ENCODE results near the gene SAMHD1. TPM values are rescaled to one million over a fixed set of nuclear protein-coding genes. Genes with fewer than 3 reads are reported as not detected.
"Not testable (repeated sequence)": the region's sequence is repeated elsewhere in the genome, so short reads cannot be mapped to it uniquely, and the experiment has no call there.

The SAMHD1 gene
- total and polyA plus RNA-seq, 7 experiments from 2014 or later = 231 to 393 (median 271) TPM

GRCh38 chr20:36919715-36920333, 31.7 kb downstream of the SAMHD1 start:
- CTCF ChIA-PET = interaction anchor here (1.0 to 1.6 kb wide), 5 partner anchors 9 to 162 kb away, joined by 3 to 6 read pairs (median 4); no protein-coding TSS in a partner anchor
- H3K27ac ChIP-seq (ENCODE audit: low read depth, low read length) = peak overlapping the region; percentile 47
- H3K27ac Mint-ChIP-seq = peak overlapping the region; percentile 56 to 98 (median 75)

GRCh38 chr20:36917943-36918342, 33.6 kb downstream of the SAMHD1 start:
- Histone ChIP-seq H3K27me3 (ENCODE audit: control insufficient read depth in 2 of 2, insufficient read depth in 2 of 2, low read length in 2 of 2) (no peaks in the 10 kb centered on the region), H3K4me1 (ENCODE audit: control insufficient read depth in 2 of 2, insufficient read depth in 2 of 2, low read length in 2 of 2) (peaks cover 0 to 19% of the 10 kb centered on the region in 2 donors), H3K27ac (ENCODE audit: low read depth, low read length) (no peak overlapping the region), H3K36me3 (ENCODE audit: control insufficient read depth in 2 of 3, insufficient read depth in 3 of 3, low read length in 3 of 3) (peaks cover 38 to 81% (median 41%) of the 10 kb centered on the region in 3 experiments), H3K4me3 (ENCODE audit: low read length) (no peak overlapping the region), H3K9me3 (ENCODE audit: control insufficient read depth in 2 of 3, low read length in 3 of 3) (no peaks in the 10 kb centered on the region)
- H3K4me1 Mint-ChIP-seq = peaks cover 0 to 29% (median 13%) of the 10 kb centered on the region in 7 donors
- CTCF ChIA-PET = interaction anchor here (1.1 to 1.8 kb wide), 2 partner anchors 10 to 31 kb away, joined by 5 to 6 read pairs; no protein-coding TSS in a partner anchor
- H3K27me3 Mint-ChIP-seq = no peaks in the 10 kb centered on the region
- POLR2A ChIA-PET = interaction anchor here (0.6 to 0.7 kb wide), 2 partner anchors 15 to 132 kb away, joined by 3 to 4 read pairs; no protein-coding TSS in a partner anchor
- no peak overlapping the region for H3K4me3 Mint-ChIP-seq
- intact Hi-C loops (cut with micrococcal nuclease) = no loop called here
- DNase-seq (no peak), ATAC-seq (no peak)
- H3K9me3 Mint-ChIP-seq = no peaks in the 10 kb centered on the region
- H3K27ac Mint-ChIP-seq = no peak overlapping the region
- H3K36me3 Mint-ChIP-seq = peaks cover 0 to 36% (median 18%) of the 10 kb centered on the region in 5 donors

More at GRCh38 chr20:36919715-36920333, 31.7 kb downstream of the SAMHD1 start:
- Histone ChIP-seq H3K27me3 (ENCODE audit: control insufficient read depth in 2 of 2, insufficient read depth in 2 of 2, low read length in 2 of 2) (no peaks in the 10 kb centered on the region), H3K36me3 (ENCODE audit: control insufficient read depth in 2 of 3, insufficient read depth in 3 of 3, low read length in 3 of 3) (peaks cover 32 to 83% (median 40%) of the 10 kb centered on the region in 3 experiments), H3K9me3 (ENCODE audit: control insufficient read depth in 2 of 3, low read length in 3 of 3) (no peaks in the 10 kb centered on the region), H3K4me1 (ENCODE audit: control insufficient read depth in 2 of 2, insufficient read depth in 2 of 2, low read length in 2 of 2) (peaks cover 0 to 30% of the 10 kb centered on the region in 2 donors), H3K4me3 (ENCODE audit: low read length) (no peak overlapping the region)
- H3K36me3 Mint-ChIP-seq = peaks cover 0 to 35% (median 16%) of the 10 kb centered on the region in 5 donors
- ATAC-seq (peak; percentile 90), DNase-seq (peak in 7 of 9 donors; percentile 43 to 73 (median 67))
- POLR2A ChIA-PET = interaction anchor here (0.6 to 5.7 kb wide), 12 partner anchors 9 to 162 kb away, joined by 3 to 37 read pairs (median 4); no protein-coding TSS in a partner anchor
- H3K4me3 Mint-ChIP-seq = peak overlapping the region in 5 of 10 donors; percentile 2 to 34 (median 26)
- peaks cover 15 to 44% (median 24%) of the 10 kb centered on the region in 7 donors for H3K4me1 Mint-ChIP-seq
- H3K27me3 Mint-ChIP-seq = no peaks in the 10 kb centered on the region
- intact Hi-C loops (cut with micrococcal nuclease) = loop anchor here in 1 of 2 donors (1.0 kb wide), 1 partner anchor 55 kb away; no protein-coding TSS in a partner anchor
- no peaks in the 10 kb centered on the region for H3K9me3 Mint-ChIP-seq

GRCh38 chr20:36917240-36917639, 34.3 kb downstream of the SAMHD1 start:
- no peak overlapping the region for H3K27ac ChIP-seq (ENCODE audit: low read depth, low read length)
- no peak overlapping the region for H3K4me3 ChIP-seq (ENCODE audit: low read length)
- no peaks in the 10 kb centered on the region for H3K9me3 Mint-ChIP-seq
- peaks cover 0 to 28% (median 14%) of the 10 kb centered on the region in 7 donors for H3K4me1 Mint-ChIP-seq
- H3K27me3 ChIP-seq (ENCODE audit: control insufficient read depth in 2 of 2, insufficient read depth in 2 of 2, low read length in 2 of 2) = no peaks in the 10 kb centered on the region
- H3K4me1 ChIP-seq (ENCODE audit: control insufficient read depth in 2 of 2, insufficient read depth in 2 of 2, low read length in 2 of 2) = peaks cover 0 to 16% of the 10 kb centered on the region in 2 donors
- ATAC-seq (no peak), DNase-seq (no peak)
- H3K27ac Mint-ChIP-seq = peak overlapping the region in 3 of 9 donors; percentile 32 to 49 (median 38)
- H3K27me3 Mint-ChIP-seq = no peaks in the 10 kb centered on the region
- intact Hi-C loops (cut with micrococcal nuclease) = no loop called here
- H3K36me3 ChIP-seq (ENCODE audit: control insufficient read depth in 2 of 3, insufficient read depth in 3 of 3, low read length in 3 of 3) = peaks cover 37 to 83% (median 41%) of the 10 kb centered on the region in 3 experiments
- ChIA-PET POLR2A (interaction anchor here (0.5 to 1.1 kb wide), 6 partner anchors 14 to 133 kb away, joined by 3 to 4 read pairs (median 3); no protein-coding TSS in a partner anchor), CTCF (interaction anchor here (0.9 to 1.8 kb wide), 2 partner anchors 10 to 19 kb away, joined by 3 to 6 read pairs; no protein-coding TSS in a partner anchor)
- no peaks in the 10 kb centered on the region for H3K9me3 ChIP-seq (ENCODE audit: control insufficient read depth in 2 of 3, low read length in 3 of 3)
- peaks cover 0 to 34% (median 18%) of the 10 kb centered on the region in 5 donors for H3K36me3 Mint-ChIP-seq
- no peak overlapping the region for H3K4me3 Mint-ChIP-seq

GRCh38 chr20:36916199-36916598, 35.3 kb downstream of the SAMHD1 start:
- no peak for ATAC-seq
- POLR2A ChIA-PET = no interaction called here
- intact Hi-C loops (cut with micrococcal nuclease) = no loop called here

GRCh38 chr20:36908603-36909002, 42.9 kb downstream of the SAMHD1 start:
- Mint-ChIP-seq H3K4me1 (peaks cover 13 to 29% (median 23%) of the 10 kb centered on the region in 7 donors), H3K27me3 (no peaks in the 10 kb centered on the region), H3K9me3 (no peaks in the 10 kb centered on the region), H3K27ac (peak overlapping the region in 1 of 9 donors; percentile 38), H3K36me3 (peaks cover 9 to 47% (median 30%) of the 10 kb centered on the region in 5 donors), H3K4me3 (no peak overlapping the region)
- CTCF ChIA-PET = no interaction called here
- H3K36me3 ChIP-seq (ENCODE audit: control insufficient read depth in 2 of 3, insufficient read depth in 3 of 3, low read length in 3 of 3) = peaks cover 33 to 87% (median 45%) of the 10 kb centered on the region in 3 experiments
- no peak overlapping the region for H3K27ac ChIP-seq (ENCODE audit: low read depth, low read length)
- H3K27me3 ChIP-seq (ENCODE audit: control insufficient read depth in 2 of 2, insufficient read depth in 2 of 2, low read length in 2 of 2) = no peaks in the 10 kb centered on the region
- intact Hi-C loops (cut with micrococcal nuclease) = no loop called here
- DNase-seq = no peak
- H3K4me1 ChIP-seq (ENCODE audit: control insufficient read depth in 2 of 2, insufficient read depth in 2 of 2, low read length in 2 of 2) = peaks cover 0 to 11% of the 10 kb centered on the region in 2 donors
- no peak for ATAC-seq
- no peaks in the 10 kb centered on the region for H3K9me3 ChIP-seq (ENCODE audit: control insufficient read depth in 2 of 3, low read length in 3 of 3)
- H3K4me3 ChIP-seq (ENCODE audit: low read length) = no peak overlapping the region
- POLR2A ChIA-PET = interaction anchor here (0.7 to 1.3 kb wide), 4 partner anchors 11 to 26 kb away, joined by 3 read pairs; no protein-coding TSS in a partner anchor

More at GRCh38 chr20:36916199-36916598, 35.3 kb downstream of the SAMHD1 start:
- H3K27me3 ChIP-seq (ENCODE audit: control insufficient read depth in 2 of 2, insufficient read depth in 2 of 2, low read length in 2 of 2) = no peaks in the 10 kb centered on the region
- CTCF ChIA-PET = interaction anchor here (0.6 kb wide), 1 partner anchor 344 kb away, joined by 4 read pairs; no protein-coding TSS in a partner anchor
- no peaks in the 10 kb centered on the region for H3K27me3 Mint-ChIP-seq
- no peak overlapping the region for H3K27ac ChIP-seq (ENCODE audit: low read depth, low read length)
- no peak overlapping the region for H3K4me3 Mint-ChIP-seq
- H3K4me1 ChIP-seq (ENCODE audit: control insufficient read depth in 2 of 2, insufficient read depth in 2 of 2, low read length in 2 of 2) = peaks cover 0 to 16% of the 10 kb centered on the region in 2 donors
- no peaks in the 10 kb centered on the region for H3K9me3 ChIP-seq (ENCODE audit: control insufficient read depth in 2 of 3, low read length in 3 of 3)
- H3K9me3 Mint-ChIP-seq = no peaks in the 10 kb centered on the region
- no peak for DNase-seq
- H3K27ac Mint-ChIP-seq = peak overlapping the region in 4 of 9 donors; percentile 38 to 81 (median 48)
- peaks cover 0 to 33% (median 20%) of the 10 kb centered on the region in 7 donors for H3K4me1 Mint-ChIP-seq
- peaks cover 43 to 84% (median 46%) of the 10 kb centered on the region in 3 experiments for H3K36me3 ChIP-seq (ENCODE audit: control insufficient read depth in 2 of 3, insufficient read depth in 3 of 3, low read length in 3 of 3)
- H3K4me3 ChIP-seq (ENCODE audit: low read length) = no peak overlapping the region
- peaks cover 4 to 44% (median 26%) of the 10 kb centered on the region in 5 donors for H3K36me3 Mint-ChIP-seq

GRCh38 chr20:36906086-36906485, 45.4 kb downstream of the SAMHD1 start:
- H3K9me3 Mint-ChIP-seq; H3K4me3 Mint-ChIP-seq; H3K27me3 Mint-ChIP-seq; H3K4me3 ChIP-seq (ENCODE audit: low read length); H3K27me3 ChIP-seq (ENCODE audit: control insufficient read depth in 2 of 2, insufficient read depth in 2 of 2, low read length in 2 of 2); H3K9me3 ChIP-seq (ENCODE audit: control insufficient read depth in 2 of 3, low read length in 3 of 3); ATAC-seq; DNase-seq; H3K27ac ChIP-seq (ENCODE audit: low read depth, low read length); intact Hi-C loops (cut with micrococcal nuclease): not testable (repeated sequence)
- H3K27ac Mint-ChIP-seq = peak overlapping the region in 7 of 9 donors; percentile 25 to 90 (median 44)
- POLR2A ChIA-PET = interaction anchor here (0.6 to 1.1 kb wide), 3 partner anchors 13 to 64 kb away, joined by 3 to 4 read pairs (median 3); no protein-coding TSS in a partner anchor
- H3K4me1 Mint-ChIP-seq = peaks cover 12 to 35% (median 22%) of the 10 kb centered on the region in 7 donors
- peaks cover 0 to 11% of the 10 kb centered on the region in 2 donors for H3K4me1 ChIP-seq (ENCODE audit: control insufficient read depth in 2 of 2, insufficient read depth in 2 of 2, low read length in 2 of 2)
- H3K36me3 Mint-ChIP-seq = peaks cover 18 to 49% (median 34%) of the 10 kb centered on the region in 5 donors
- H3K36me3 ChIP-seq (ENCODE audit: control insufficient read depth in 2 of 3, insufficient read depth in 3 of 3, low read length in 3 of 3) = peaks cover 19 to 93% (median 45%) of the 10 kb centered on the region in 3 experiments
- CTCF ChIA-PET = interaction anchor here (0.6 to 0.7 kb wide), 3 partner anchors 14 to 1741 kb away, joined by 3 to 4 read pairs (median 3); no protein-coding TSS in a partner anchor
